ENCODE measurements around the gene DLK2.
A peak's percentile ranks its signal among the peaks of the same experiment; 100 is the strongest.

Gene DLK2

GRCh38 chr6:43491750-43492661, 36.7 kb upstream of the DLK2 start:
- DNase-seq (no peak), ATAC-seq (no peak)
- Mint-ChIP-seq H3K27ac (peak overlapping the region in 1 of 2 donors; percentile 20), H3K27me3 (no peaks in the 10 kb centered on the region), H3K4me1 (peaks cover 40% of the 10 kb centered on the region), H3K9me3 (no peaks in the 10 kb centered on the region), H3K4me3 (no peak overlapping the region)

GRCh38 chr6:43490523-43490939, 35.2 kb upstream of the DLK2 start:
- no peak for ATAC-seq
- H3K27ac Mint-ChIP-seq, result peak overlapping the region in 1 of 2 donors; percentile 45

GRCh38 chr6:43489277-43490072, 34.1 kb upstream of the DLK2 start:
- H3K27ac Mint-ChIP-seq, result peak overlapping the region in 1 of 2 donors; percentile 88
- H3K4me3 Mint-ChIP-seq, result no peak overlapping the region

More at GRCh38 chr6:43490523-43490939, 35.2 kb upstream of the DLK2 start:
- no peak overlapping the region for H3K4me3 Mint-ChIP-seq
- H3K27me3 Mint-ChIP-seq, result no peaks in the 10 kb centered on the region
- no peaks in the 10 kb centered on the region for H3K9me3 Mint-ChIP-seq
- peaks cover 38% of the 10 kb centered on the region for H3K4me1 Mint-ChIP-seq
- DNase-seq, result no peak

GRCh38 chr6:43488667-43489276, 33.4 kb upstream of the DLK2 start:
- ATAC-seq (no peak), DNase-seq (no peak)
- Mint-ChIP-seq H3K27me3 (no peaks in the 10 kb centered on the region), H3K4me1 (peaks cover 21% of the 10 kb centered on the region), H3K9me3 (no peaks in the 10 kb centered on the region), H3K27ac (peak overlapping the region in 1 of 2 donors; percentile 88), H3K4me3 (no peak overlapping the region)

More at GRCh38 chr6:43489277-43490072, 34.1 kb upstream of the DLK2 start:
- H3K27me3 Mint-ChIP-seq, result no peaks in the 10 kb centered on the region
- H3K4me1 Mint-ChIP-seq, result peaks cover 28% of the 10 kb centered on the region
- H3K9me3 Mint-ChIP-seq, result no peaks in the 10 kb centered on the region
- ATAC-seq (no peak), DNase-seq (no peak)

- Mint-ChIP-seq H3K4me3 (peak overlapping the region in 1 of 2 donors; percentile 18), H3K4me1 (peaks cover 52% of the 10 kb centered on the region), H3K9me3 (no peaks in the 10 kb centered on the region), H3K27ac (peak overlapping the region in 1 of 2 donors; percentile 42), H3K27me3 (no peaks in the 10 kb centered on the region)
- DNase-seq (no peak), ATAC-seq (peak; percentile 40)
Measured at GRCh38 chr6:43481591-43482236, 26.4 kb upstream of the DLK2 start.

- Mint-ChIP-seq H3K27me3 (no peaks in the 10 kb centered on the region), H3K4me3 (no peak overlapping the region), H3K4me1 (peaks cover 56% of the 10 kb centered on the region), H3K9me3 (no peaks in the 10 kb centered on the region), H3K27ac (peak overlapping the region in 1 of 2 donors; percentile 54)
- ATAC-seq, result peak; percentile 50
- peak in 1 of 2 donors; percentile 33 for DNase-seq
Measured at GRCh38 chr6:43481075-43481474, 25.7 kb upstream of the DLK2 start.

GRCh38 chr6:43478008-43478372, 22.6 kb upstream of the DLK2 start:
- Mint-ChIP-seq H3K9me3 (no peaks in the 10 kb centered on the region), H3K27ac (peak overlapping the region; percentile 99 to 100), H3K27me3 (no peaks in the 10 kb centered on the region), H3K4me1 (peaks cover 50% of the 10 kb centered on the region), H3K4me3 (peak overlapping the region; percentile 96 to 100)
- DNase-seq (peak; percentile 8 to 12), ATAC-seq (peak; percentile 4)

- H3K9me3 Mint-ChIP-seq, result no peaks in the 10 kb centered on the region
- ATAC-seq, result peak; percentile 99
Measured at GRCh38 chr6:43477235-43478007, 22.1 kb upstream of the DLK2 start, which contains the start of gene TJAP1. TJAP1 (plus strand) TSS chr6:43477570; CDS start chr6:43499002, 21,432 bp downstream.

GRCh38 chr6:43476746-43477145, 21.4 kb upstream of the DLK2 start:
- ATAC-seq (peak; percentile 47), DNase-seq (no peak)
- peak overlapping the region; percentile 96 to 100 for H3K4me3 Mint-ChIP-seq
- no peaks in the 10 kb centered on the region for H3K27me3 Mint-ChIP-seq
- no peaks in the 10 kb centered on the region for H3K9me3 Mint-ChIP-seq
- peak overlapping the region; percentile 99 to 100 for H3K27ac Mint-ChIP-seq
- H3K4me1 Mint-ChIP-seq, result peaks cover 42% of the 10 kb centered on the region

More at GRCh38 chr6:43477235-43478007, 22.1 kb upstream of the DLK2 start, which contains the start of gene TJAP1:
- H3K4me1 Mint-ChIP-seq, result peaks cover 48% of the 10 kb centered on the region
- H3K27me3 Mint-ChIP-seq, result no peaks in the 10 kb centered on the region
- H3K4me3 Mint-ChIP-seq, result peak within 1 kb of the TSS; percentile 96 to 100
- peak within 1 kb of the TSS; percentile 99 to 100 for H3K27ac Mint-ChIP-seq
- peak; percentile 93 to 94 for DNase-seq

GRCh38 chr6:43475516-43475915, 20.2 kb upstream of the DLK2 start:
- DNase-seq (no peak), ATAC-seq (no peak)
- Mint-ChIP-seq H3K4me1 (peaks cover 32% of the 10 kb centered on the region), H3K27ac (no peak overlapping the region), H3K4me3 (no peak overlapping the region), H3K27me3 (peaks cover 10% of the 10 kb centered on the region), H3K9me3 (no peaks in the 10 kb centered on the region)

- H3K4me1 Mint-ChIP-seq, result peaks cover 12% of the 10 kb centered on the region
- H3K9me3 Mint-ChIP-seq, result no peaks in the 10 kb centered on the region
- peaks cover 16% of the 10 kb centered on the region for H3K27me3 Mint-ChIP-seq
- ATAC-seq, result no peak
- DNase-seq, result no peak
- H3K27ac Mint-ChIP-seq, result no peak overlapping the region
- H3K4me3 Mint-ChIP-seq, result no peak overlapping the region
Measured at GRCh38 chr6:43472515-43472914, 17.2 kb upstream of the DLK2 start.

GRCh38 chr6:43471399-43471798, 16.1 kb upstream of the DLK2 start:
- Mint-ChIP-seq H3K9me3 (no peaks in the 10 kb centered on the region), H3K4me1 (peaks cover under 1% of the 10 kb centered on the region), H3K27me3 (peaks cover 27% of the 10 kb centered on the region), H3K27ac (no peak overlapping the region), H3K4me3 (no peak overlapping the region)
- no peak for ATAC-seq
- no peak for DNase-seq

GRCh38 chr6:43469947-43470346, 14.6 kb upstream of the DLK2 start:
- Mint-ChIP-seq H3K9me3 (no peaks in the 10 kb centered on the region), H3K27me3 (peaks cover 28% of the 10 kb centered on the region), H3K4me1 (no peaks in the 10 kb centered on the region), H3K4me3 (no peak overlapping the region), H3K27ac (no peak overlapping the region)
- no peak for ATAC-seq
- no peak for DNase-seq
